Hepatocyte (in vitro differentiated cells): ENCODE measurements around the gene STX12. TPM values are rescaled to one million over a fixed set of nuclear protein-coding genes. Genes with fewer than 3 reads are reported as not detected.
"Not testable (repeated sequence)": the region's sequence is repeated elsewhere in the genome, so short reads cannot be mapped to it uniquely, and the experiment has no call there.

Experiments
- DNase-seq: peaks from one replicate; pipeline ENCODE4 v3.0.0-alpha.2; 2016; ENCODE audit warnings: low spot score
- H2AFZ ChIP-seq: fragments of 200-600 bp; sonication (generic); 2 replicates; pipeline ENCODE4 v1.6.0; 2016; ENCODE audit warnings: antibody characterized with exemption, mild to moderate bottlenecking
- H3K27ac ChIP-seq: fragments of 200-600 bp; sonication (generic); 2 replicates; pipeline ENCODE4 v1.5.1; 2016; ENCODE audit warnings: mild to moderate bottlenecking
- H3K27me3 ChIP-seq: fragments of 200-600 bp; sonication (generic); 2 replicates; pipeline ENCODE4 v1.6.1; 2016
- H3K36me3 ChIP-seq: fragments of 200-600 bp; sonication (generic); replicated peaks from 2 replicates; pipeline ENCODE4 v1.5.1; 2016; ENCODE audit warnings: low read depth; ENCODE audit not compliant: insufficient read depth
- H3K4me1 ChIP-seq: fragments of 200-600 bp; sonication (generic); 2 replicates; pipeline ENCODE4 v1.5.1; 2016; ENCODE audit warnings: mild to moderate bottlenecking, moderate library complexity; ENCODE audit not compliant: insufficient read depth
- H3K4me2 ChIP-seq: fragments of 200-600 bp; sonication (generic); 2 replicates; pipeline ENCODE4 v1.6.0; 2016
- H3K4me3 ChIP-seq: fragments of 200-600 bp; sonication (generic); 2 replicates; pipeline ENCODE4 v1.5.1; 2016; ENCODE audit warnings: mild to moderate bottlenecking
- H3K79me2 ChIP-seq: fragments of 200-600 bp; sonication (generic); 2 replicates; pipeline ENCODE4 v1.6.0; 2017; ENCODE audit warnings: mild to moderate bottlenecking
- H3K9me2 ChIP-seq: fragments of 200-600 bp; sonication (generic); replicated peaks from 2 replicates; pipeline ENCODE4 v1.6.0; 2017; ENCODE audit warnings: mild to moderate bottlenecking; ENCODE audit not compliant: insufficient read depth
- H3K9me3 ChIP-seq: fragments of 200-600 bp; sonication (generic); 2 replicates; pipeline ENCODE4 v1.5.1; 2016; ENCODE audit warnings: low read depth, mild to moderate bottlenecking
- H4K20me1 ChIP-seq: fragments of 200-600 bp; sonication (generic); 2 replicates; pipeline ENCODE4 v1.6.0; 2016; ENCODE audit warnings: mild to moderate bottlenecking; ENCODE audit not compliant: insufficient read depth, poor library complexity, severe bottlenecking
- CTCF ChIP-seq: fragments of 200-600 bp; sonication (generic); IDR thresholded peaks from 2 replicates; pipeline ENCODE4 v1.5.1; 2016; ENCODE audit warnings: antibody characterized with exemption, mild to moderate bottlenecking; ENCODE audit not compliant: poor library complexity
- EZH2 ChIP-seq: fragments of 200-600 bp; sonication (generic); IDR thresholded peaks from 2 replicates; pipeline ENCODE4 v1.6.1; 2016; ENCODE audit warnings: antibody characterized with exemption, mild to moderate bottlenecking, borderline replicate concordance
- EZH2phosphoT487 ChIP-seq: fragments of 200-600 bp; sonication (generic); IDR thresholded peaks from one replicate; pipeline ENCODE4 v1.6.1; 2018; ENCODE audit warnings: antibody characterized with exemption, mild to moderate bottlenecking, low read depth, moderate library complexity; ENCODE audit not compliant: unreplicated experiment, severe bottlenecking
- WGBS: methylation state at CpG from one replicate; pipeline ENCODE4 v1.1.6; 2016; ENCODE audit warnings: low lambda C conversion rate; ENCODE audit errors: missing lambda C conversion rate; 5-methylcytosine and 5-hydroxymethylcytosine counted together
- polyA plus RNA-seq: library from polyadenylated mRNA; unstranded; fragments of >200 nt; fragmentation: Nextera tagmentation; extraction: Ambion mirVana; gene quantifications from 2 replicates; pipeline ENCODE4 v1.2.1, GENCODE V29; 2016
- total RNA-seq: library from RNA; depleted of rRNA; stranded (reverse); fragments of >200 nt; gene quantifications from 2 replicates; pipeline ENCODE4 v1.2.3, GENCODE V29; 2014

STX12 gene
- total and polyA plus RNA-seq, 2 experiments from 2014 or later, result 55.0 to 84.0 TPM

- no peaks in the 10 kb centered on the region for H3K9me2 ChIP-seq
- TF ChIP-seq CTCF (no peak), EZH2 (no peak), EZH2phosphoT487 (no peak)
- H3K4me3 ChIP-seq, result no peak overlapping the region
- no peak overlapping the region for H3K27ac ChIP-seq
- H3K9me3 ChIP-seq, result no peaks in the 10 kb centered on the region
- no peak overlapping the region for H3K4me2 ChIP-seq
- no peaks in the 10 kb centered on the region for H4K20me1 ChIP-seq
- no peaks in the 10 kb centered on the region for H3K79me2 ChIP-seq
- H3K36me3 ChIP-seq, result peaks cover 2% of the 10 kb centered on the region
- no peaks in the 10 kb centered on the region for H3K27me3 ChIP-seq
- H3K4me1 ChIP-seq, result no peaks in the 10 kb centered on the region
- H2AFZ ChIP-seq, result no peak overlapping the region
- DNase-seq, result no peak
- 93% methylated on average over 6 of the region's 6 CpGs for WGBS
Measured at GRCh38 chr1:27855085-27855484, 82.1 kb downstream of the STX12 start.

- Histone ChIP-seq H3K4me1 (no peaks in the 10 kb centered on the region), H3K4me2 (no peak overlapping the region), H3K4me3 (no peak overlapping the region), H3K27me3 (no peaks in the 10 kb centered on the region), H3K79me2 (no peaks in the 10 kb centered on the region), H3K27ac (no peak overlapping the region), H2AFZ (no peak overlapping the region), H4K20me1 (no peaks in the 10 kb centered on the region), H3K9me2 (no peaks in the 10 kb centered on the region), H3K9me3 (no peaks in the 10 kb centered on the region), H3K36me3 (no peaks in the 10 kb centered on the region)
- no peak for DNase-seq
- WGBS, result 84% methylated on average over 12 of the region's 12 CpGs
- TF ChIP-seq EZH2phosphoT487 (no peak), EZH2 (no peak), CTCF (no peak)
Measured at GRCh38 chr1:27856561-27857343, 83.7 kb downstream of the STX12 start.

- DNase-seq, H3K9me2 ChIP-seq, H4K20me1 ChIP-seq, H3K9me3 ChIP-seq, H3K27me3 ChIP-seq, H3K36me3 ChIP-seq, H3K4me1 ChIP-seq, H3K4me3 ChIP-seq, H3K4me2 ChIP-seq, H2AFZ ChIP-seq, H3K27ac ChIP-seq, H3K79me2 ChIP-seq: not testable (repeated sequence)
- WGBS, result 90% methylated on average over 11 of the region's 11 CpGs
Measured at GRCh38 chr1:27857552-27857951, 84.5 kb downstream of the STX12 start.

GRCh38 chr1:27858072-27858948, 85.3 kb downstream of the STX12 start:
- H3K4me3 ChIP-seq, result no peak overlapping the region
- peak; percentile 86 for DNase-seq
- H3K4me1 ChIP-seq, result no peaks in the 10 kb centered on the region
- no peaks in the 10 kb centered on the region for H3K9me3 ChIP-seq
- no peak overlapping the region for H3K27ac ChIP-seq
- no peaks in the 10 kb centered on the region for H3K9me2 ChIP-seq
- TF ChIP-seq CTCF, result peak; percentile 84
- TF ChIP-seq EZH2phosphoT487, result no peak
- no peaks in the 10 kb centered on the region for H4K20me1 ChIP-seq
- H3K79me2 ChIP-seq, result no peaks in the 10 kb centered on the region
- WGBS, result 50% methylated on average over 9 of the region's 10 CpGs
- peak overlapping the region; percentile 48 for H3K4me2 ChIP-seq
- no peaks in the 10 kb centered on the region for H3K27me3 ChIP-seq
- H2AFZ ChIP-seq, result no peak overlapping the region
- H3K36me3 ChIP-seq, result no peaks in the 10 kb centered on the region
